Liver (tissue), 9 donors: ENCODE measurements around the gene PWWP2A. TPM values are rescaled to one million over a fixed set of nuclear protein-coding genes. Genes with fewer than 3 reads are reported as not detected.

Experiments used
- DNase-seq: peaks from one replicate; pipeline ENCODE4 v3.0.0-alpha.2; 2017; ENCODE audit warnings: low spot score
- H3K27ac ChIP-seq, 2 donors: one replicate each; pipeline ENCODE4 v1.7.0; 2013; ENCODE audit warnings: inconsistent platforms in 2 of 2, low read length in 2 of 2, control low read depth in 1 of 2, low read depth in 1 of 2, mild to moderate bottlenecking in 1 of 2
- H3K27me3 ChIP-seq, 4 donors: one replicate each; pipeline versions ENCODE4 v1.6.1 to v1.7.0; 2013; ENCODE audit warnings: low read length in 3 of 4, inconsistent platforms in 1 of 4, mild to moderate bottlenecking in 1 of 4, moderate library complexity in 1 of 4; ENCODE audit not compliant: control insufficient read depth in 4 of 4, insufficient read depth in 4 of 4
- H3K36me3 ChIP-seq, 4 donors: one replicate each; pipeline versions ENCODE4 v1.6.1 to v1.7.0; 2013; ENCODE audit warnings: low read length in 3 of 4, mild to moderate bottlenecking in 3 of 4, low read depth in 1 of 4, moderate library complexity in 1 of 4; ENCODE audit not compliant: control insufficient read depth in 4 of 4, insufficient read depth in 3 of 4
- H3K4me1 ChIP-seq, 4 donors: one replicate each; pipeline versions ENCODE4 v1.6.1 to v1.7.0; 2013; ENCODE audit warnings: low read length in 3 of 4, mild to moderate bottlenecking in 3 of 4, moderate library complexity in 1 of 4; ENCODE audit not compliant: control insufficient read depth in 4 of 4, insufficient read depth in 4 of 4
- H3K4me3 ChIP-seq, 3 donors: one replicate each; pipeline versions ENCODE4 v1.6.1 to v1.7.0; 2013; ENCODE audit warnings: low read length in 3 of 3, control low read depth in 1 of 3, low read depth in 1 of 3, mild to moderate bottlenecking in 1 of 3
- H3K9ac ChIP-seq, 2 donors: one replicate each; pipeline ENCODE4 v1.7.0; 2013; ENCODE audit warnings: low read length in 2 of 2, mild to moderate bottlenecking in 2 of 2, moderate library complexity in 2 of 2, control low read depth in 1 of 2, low read depth in 1 of 2
- H3K9me3 ChIP-seq, 4 donors: one replicate each; pipeline versions ENCODE4 v1.6.1 to v1.7.0; 2013; ENCODE audit warnings: low read length in 3 of 4; ENCODE audit not compliant: control insufficient read depth in 4 of 4
- EGR1 ChIP-seq, 2 donors: IDR thresholded peaks; 2 replicates each; pipeline ENCODE4 v1.6.1; 2016 to 2018; ENCODE audit warnings: antibody characterized with exemption in 2 of 2, low read depth in 2 of 2
- FOXA1 ChIP-seq: IDR thresholded peaks from 2 replicates; pipeline ENCODE4 v1.6.1; 2016; ENCODE audit warnings: antibody characterized with exemption
- FOXA2 ChIP-seq: IDR thresholded peaks from 2 replicates; pipeline ENCODE4 v1.6.1; 2016; ENCODE audit warnings: antibody characterized with exemption
- GABPA ChIP-seq, 2 donors: IDR thresholded peaks in 1 of 2; conservative IDR thresholded peaks in 1 of 2; 2 replicates each; pipeline ENCODE4 v1.6.1; 2016; ENCODE audit warnings: antibody characterized with exemption in 2 of 2, mild to moderate bottlenecking in 1 of 2, moderate library complexity in 1 of 2
- HNF4G ChIP-seq: IDR thresholded peaks from 2 replicates; pipeline ENCODE4 v1.6.1; 2016; ENCODE audit warnings: antibody characterized with exemption
- NR2F2 ChIP-seq: IDR thresholded peaks from 2 replicates; pipeline ENCODE4 v1.6.1; 2016; ENCODE audit warnings: antibody characterized with exemption
- RAD21 ChIP-seq, 2 donors: IDR thresholded peaks; 2 replicates each; pipeline ENCODE4 v1.6.1; 2016; ENCODE audit warnings: antibody characterized with exemption in 2 of 2, mild to moderate bottlenecking in 2 of 2
- RXRA ChIP-seq, 2 donors: IDR thresholded peaks; 2 replicates each; pipeline ENCODE4 v1.6.1; 2017 to 2018; ENCODE audit warnings: antibody characterized with exemption in 2 of 2, mild to moderate bottlenecking in 1 of 2
- SP1 ChIP-seq: IDR thresholded peaks from 2 replicates; pipeline ENCODE4 v1.6.1; 2018; ENCODE audit warnings: antibody characterized with exemption, mild to moderate bottlenecking
- TAF1 ChIP-seq: conservative IDR thresholded peaks from 2 replicates; pipeline ENCODE4 v1.6.1; 2016; ENCODE audit warnings: antibody characterized with exemption, mild to moderate bottlenecking
- YY1 ChIP-seq: IDR thresholded peaks from 2 replicates; pipeline ENCODE4 v1.6.1; 2016; ENCODE audit warnings: antibody characterized with exemption, mild to moderate bottlenecking
- WGBS: extraction: QIAGEN DNeasy Blood & Tissue Kit; methylation state at CpG from one replicate; pipeline ENCODE4 v1.1.7; 2013; 5-methylcytosine and 5-hydroxymethylcytosine counted together
- polyA plus RNA-seq, 2 donors: library from polyadenylated mRNA; stranded (reverse) in 1 of 2; unstranded in 1 of 2; fragments of 200-250 nt in 1 of 2; fragments of >200 nt in 1 of 2; fragmentation: Nextera tagmentation in 1 of 2; extraction: Ambion mirVana in 1 of 2; gene quantifications; one replicate each; pipeline versions ENCODE4 v1.2.1 to v1.2.3, GENCODE V29; 2013 to 2015
- total RNA-seq, 2 donors: library from RNA; depleted of rRNA; stranded (reverse); fragments of >200 nt; gene quantifications; one replicate each; pipeline ENCODE4 v1.2.3, GENCODE V29; 2014
- TF ChIP-seq, protein P1 (sequence below): IDR thresholded peaks from 2 replicates; pipeline ENCODE4 v1.6.1; 2016; ENCODE audit warnings: antibody characterized with exemption, mild to moderate bottlenecking
- TF ChIP-seq, protein P2 (sequence below): IDR thresholded peaks from 2 replicates; pipeline ENCODE4 v1.6.1; 2016; ENCODE audit warnings: antibody characterized with exemption
- TF ChIP-seq, protein P3 (sequence below): IDR thresholded peaks from 2 replicates; pipeline ENCODE4 v1.6.1; 2016; ENCODE audit warnings: antibody characterized with exemption
- donor health status: healthy.
- donor health status: healthy.
- donor health status: healthy.
- donor health status: healthy.
- donor health status: healthy.

Gene PWWP2A
- total and polyA plus RNA-seq, 4 donors = 4.8 to 14.6 (median 8.2) TPM

DNA sequence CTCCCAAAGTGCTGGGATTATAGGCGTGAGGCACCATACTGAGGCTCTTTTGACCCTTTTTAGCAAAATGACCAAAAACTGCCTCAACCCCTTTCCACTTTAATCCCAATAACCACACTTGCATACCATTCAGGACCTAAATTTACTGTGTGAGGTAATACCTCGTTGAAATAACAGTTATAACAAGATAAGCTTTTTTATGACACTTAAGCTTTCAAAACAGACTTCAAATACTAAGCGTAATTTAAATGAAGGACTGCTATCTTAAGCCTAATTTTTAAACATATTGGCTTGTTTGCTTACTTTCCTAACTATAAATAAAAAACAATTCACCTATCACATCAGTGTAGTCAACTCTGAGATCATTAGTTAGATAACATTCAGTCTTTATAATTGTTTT is 37.8 kb downstream of the PWWP2A start:
- Histone ChIP-seq H3K4me3 (no peak overlapping the region), H3K4me1 (no peaks in the 10 kb centered on the region), H3K9ac (no peak overlapping the region), H3K36me3 (peaks cover 0 to 3% (median 2%) of the 10 kb centered on the region in 4 donors), H3K27me3 (no peaks in the 10 kb centered on the region), H3K27ac (no peak overlapping the region), H3K9me3 (no peaks in the 10 kb centered on the region)
- no peak for TF ChIP-seq SP1
- no peak for TF ChIP-seq TAF1
- TF ChIP-seq YY1 = no peak
- TF ChIP-seq, protein P1, sequence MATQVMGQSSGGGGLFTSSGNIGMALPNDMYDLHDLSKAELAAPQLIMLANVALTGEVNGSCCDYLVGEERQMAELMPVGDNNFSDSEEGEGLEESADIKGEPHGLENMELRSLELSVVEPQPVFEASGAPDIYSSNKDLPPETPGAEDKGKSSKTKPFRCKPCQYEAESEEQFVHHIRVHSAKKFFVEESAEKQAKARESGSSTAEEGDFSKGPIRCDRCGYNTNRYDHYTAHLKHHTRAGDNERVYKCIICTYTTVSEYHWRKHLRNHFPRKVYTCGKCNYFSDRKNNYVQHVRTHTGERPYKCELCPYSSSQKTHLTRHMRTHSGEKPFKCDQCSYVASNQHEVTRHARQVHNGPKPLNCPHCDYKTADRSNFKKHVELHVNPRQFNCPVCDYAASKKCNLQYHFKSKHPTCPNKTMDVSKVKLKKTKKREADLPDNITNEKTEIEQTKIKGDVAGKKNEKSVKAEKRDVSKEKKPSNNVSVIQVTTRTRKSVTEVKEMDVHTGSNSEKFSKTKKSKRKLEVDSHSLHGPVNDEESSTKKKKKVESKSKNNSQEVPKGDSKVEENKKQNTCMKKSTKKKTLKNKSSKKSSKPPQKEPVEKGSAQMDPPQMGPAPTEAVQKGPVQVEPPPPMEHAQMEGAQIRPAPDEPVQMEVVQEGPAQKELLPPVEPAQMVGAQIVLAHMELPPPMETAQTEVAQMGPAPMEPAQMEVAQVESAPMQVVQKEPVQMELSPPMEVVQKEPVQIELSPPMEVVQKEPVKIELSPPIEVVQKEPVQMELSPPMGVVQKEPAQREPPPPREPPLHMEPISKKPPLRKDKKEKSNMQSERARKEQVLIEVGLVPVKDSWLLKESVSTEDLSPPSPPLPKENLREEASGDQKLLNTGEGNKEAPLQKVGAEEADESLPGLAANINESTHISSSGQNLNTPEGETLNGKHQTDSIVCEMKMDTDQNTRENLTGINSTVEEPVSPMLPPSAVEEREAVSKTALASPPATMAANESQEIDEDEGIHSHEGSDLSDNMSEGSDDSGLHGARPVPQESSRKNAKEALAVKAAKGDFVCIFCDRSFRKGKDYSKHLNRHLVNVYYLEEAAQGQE = no peak
- TF ChIP-seq, protein P2, sequence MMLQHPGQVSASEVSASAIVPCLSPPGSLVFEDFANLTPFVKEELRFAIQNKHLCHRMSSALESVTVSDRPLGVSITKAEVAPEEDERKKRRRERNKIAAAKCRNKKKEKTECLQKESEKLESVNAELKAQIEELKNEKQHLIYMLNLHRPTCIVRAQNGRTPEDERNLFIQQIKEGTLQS = no peak
- TF ChIP-seq, protein P3, sequence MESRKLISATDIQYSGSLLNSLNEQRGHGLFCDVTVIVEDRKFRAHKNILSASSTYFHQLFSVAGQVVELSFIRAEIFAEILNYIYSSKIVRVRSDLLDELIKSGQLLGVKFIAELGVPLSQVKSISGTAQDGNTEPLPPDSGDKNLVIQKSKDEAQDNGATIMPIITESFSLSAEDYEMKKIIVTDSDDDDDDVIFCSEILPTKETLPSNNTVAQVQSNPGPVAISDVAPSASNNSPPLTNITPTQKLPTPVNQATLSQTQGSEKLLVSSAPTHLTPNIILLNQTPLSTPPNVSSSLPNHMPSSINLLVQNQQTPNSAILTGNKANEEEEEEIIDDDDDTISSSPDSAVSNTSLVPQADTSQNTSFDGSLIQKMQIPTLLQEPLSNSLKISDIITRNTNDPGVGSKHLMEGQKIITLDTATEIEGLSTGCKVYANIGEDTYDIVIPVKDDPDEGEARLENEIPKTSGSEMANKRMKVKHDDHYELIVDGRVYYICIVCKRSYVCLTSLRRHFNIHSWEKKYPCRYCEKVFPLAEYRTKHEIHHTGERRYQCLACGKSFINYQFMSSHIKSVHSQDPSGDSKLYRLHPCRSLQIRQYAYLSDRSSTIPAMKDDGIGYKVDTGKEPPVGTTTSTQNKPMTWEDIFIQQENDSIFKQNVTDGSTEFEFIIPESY = no peak
- no peak for TF ChIP-seq FOXA1
- TF ChIP-seq HNF4G = no peak
- TF ChIP-seq GABPA (IDR thresholded peaks at IDR 0.05 in 1 of 2, conservative IDR thresholded peaks at IDR 0.05 in 1 of 2) = no peak
- TF ChIP-seq RXRA (IDR thresholded peaks at IDR 0.05) = no peak
- TF ChIP-seq RAD21 (IDR thresholded peaks at IDR 0.05) = no peak
- no peak for TF ChIP-seq NR2F2
- DNase-seq = no peak
- 82% methylated on average over 3 of the region's 3 CpGs for WGBS

DNA sequence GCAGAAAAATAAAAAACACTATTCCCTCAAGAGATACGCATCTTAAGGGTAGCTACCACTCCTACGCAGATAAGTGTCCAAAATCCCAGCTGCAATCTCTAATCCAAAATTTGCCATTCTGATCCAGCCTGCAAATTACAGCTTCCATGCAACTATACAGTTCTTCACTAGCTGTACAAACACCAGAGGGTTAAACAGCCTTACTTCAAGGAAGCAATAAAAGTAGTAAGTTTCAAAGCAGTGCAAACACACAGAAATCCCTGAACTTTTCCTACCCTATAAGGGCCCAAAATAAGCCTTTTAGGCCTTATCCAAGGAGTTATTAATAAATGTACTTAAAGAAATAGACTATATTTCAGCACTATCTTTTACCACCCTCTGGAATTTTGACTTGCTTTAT is 39.5 kb downstream of the PWWP2A start:
- no peaks in the 10 kb centered on the region for H3K27me3 ChIP-seq
- DNase-seq = no peak
- no peak overlapping the region for H3K27ac ChIP-seq
- H3K4me3 ChIP-seq = no peak overlapping the region
- no peak for TF ChIP-seq RXRA (IDR thresholded peaks at IDR 0.05)
- TF ChIP-seq GABPA (IDR thresholded peaks at IDR 0.05 in 1 of 2, conservative IDR thresholded peaks at IDR 0.05 in 1 of 2) = no peak
- TF ChIP-seq, protein P3 = no peak
- TF ChIP-seq, protein P2 = no peak
- no peak for TF ChIP-seq TAF1
- TF ChIP-seq SP1 = no peak
- no peak for TF ChIP-seq EGR1 (IDR thresholded peaks at IDR 0.05; ENCODE audit: low read depth in 2 of 2)
- no peak for TF ChIP-seq FOXA2
- TF ChIP-seq NR2F2 = no peak
- no peak overlapping the region for H3K9ac ChIP-seq
- WGBS = 93% methylated on average over 2 of the region's 2 CpGs
- H3K9me3 ChIP-seq = no peaks in the 10 kb centered on the region
- H3K36me3 ChIP-seq = peaks cover 0 to 3% (median 2%) of the 10 kb centered on the region in 4 donors
- no peaks in the 10 kb centered on the region for H3K4me1 ChIP-seq
